ENCODE data around the gene HDHD2. TPM values are rescaled to one million over a fixed set of nuclear protein-coding genes. Genes with fewer than 3 reads are reported as not detected.

The HDHD2 gene
- polyA plus RNA-seq, 3 donors = 10.6 to 38.1 (median 30.6) TPM

GRCh38 chr18:47120428-47120827 lies 29.9 kb downstream of the HDHD2 start:
- Histone ChIP-seq H3K27me3 (ENCODE audit: control insufficient read depth in 2 of 2, insufficient read depth in 2 of 2, low read length in 2 of 2) (no peaks in the 10 kb centered on the region), H3K79me2 (ENCODE audit: insufficient read depth, low read length) (no peaks in the 10 kb centered on the region), H3K27ac (ENCODE audit: low read depth in 1 of 2, low read length in 2 of 2) (no peak overlapping the region), H4K20me1 (ENCODE audit: insufficient read depth, low read length) (no peaks in the 10 kb centered on the region), H3K4me2 (replicated peaks; ENCODE audit: extremely low read depth, low read length, poor library complexity, severe bottlenecking) (no peak overlapping the region), H3K9ac (ENCODE audit: insufficient read depth, low read length, poor library complexity, severe bottlenecking) (no peak overlapping the region), H3K4me1 (ENCODE audit: control insufficient read depth in 1 of 2, insufficient read depth in 2 of 2, low read length in 2 of 2) (no peaks in the 10 kb centered on the region), H3K9me3 (replicated peaks in 1 of 2; ENCODE audit: control insufficient read depth in 1 of 2, insufficient read depth in 1 of 2, low read length in 2 of 2) (no peaks in the 10 kb centered on the region), H3K4me3 (replicated peaks in 1 of 3; ENCODE audit: low read depth in 2 of 3, low read length in 3 of 3) (no peak overlapping the region), H2AFZ (ENCODE audit: insufficient read depth, low read depth, low read length, poor library complexity, severe bottlenecking) (no peak overlapping the region), H3K36me3 (replicated peaks in 1 of 2; ENCODE audit: control insufficient read depth in 1 of 2, insufficient read depth in 2 of 2, low read length in 2 of 2) (peaks cover 8 to 82% of the 10 kb centered on the region in 2 donors)
- no peaks in the 10 kb centered on the region for H3K4me1 Mint-ChIP-seq
- H3K4me3 Mint-ChIP-seq = no peak overlapping the region
- WGBS (ENCODE audit: insufficient coverage) = no CpG with 5 or more reads among the region's 4 CpGs
- TF ChIP-seq, protein P1, sequence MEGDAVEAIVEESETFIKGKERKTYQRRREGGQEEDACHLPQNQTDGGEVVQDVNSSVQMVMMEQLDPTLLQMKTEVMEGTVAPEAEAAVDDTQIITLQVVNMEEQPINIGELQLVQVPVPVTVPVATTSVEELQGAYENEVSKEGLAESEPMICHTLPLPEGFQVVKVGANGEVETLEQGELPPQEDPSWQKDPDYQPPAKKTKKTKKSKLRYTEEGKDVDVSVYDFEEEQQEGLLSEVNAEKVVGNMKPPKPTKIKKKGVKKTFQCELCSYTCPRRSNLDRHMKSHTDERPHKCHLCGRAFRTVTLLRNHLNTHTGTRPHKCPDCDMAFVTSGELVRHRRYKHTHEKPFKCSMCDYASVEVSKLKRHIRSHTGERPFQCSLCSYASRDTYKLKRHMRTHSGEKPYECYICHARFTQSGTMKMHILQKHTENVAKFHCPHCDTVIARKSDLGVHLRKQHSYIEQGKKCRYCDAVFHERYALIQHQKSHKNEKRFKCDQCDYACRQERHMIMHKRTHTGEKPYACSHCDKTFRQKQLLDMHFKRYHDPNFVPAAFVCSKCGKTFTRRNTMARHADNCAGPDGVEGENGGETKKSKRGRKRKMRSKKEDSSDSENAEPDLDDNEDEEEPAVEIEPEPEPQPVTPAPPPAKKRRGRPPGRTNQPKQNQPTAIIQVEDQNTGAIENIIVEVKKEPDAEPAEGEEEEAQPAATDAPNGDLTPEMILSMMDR (IDR thresholded peaks at IDR 0.05) = no peak
- H3K27me3 Mint-ChIP-seq (ENCODE audit: low read depth in 3 of 3) = no peaks in the 10 kb centered on the region
- intact Hi-C loops (cut with micrococcal nuclease) = no loop called here
- H3K27ac Mint-ChIP-seq = no peak overlapping the region
- peaks cover 54 to 69% of the 10 kb centered on the region in 2 donors for H3K36me3 Mint-ChIP-seq
- no peak for DNase-seq
- H3K9me3 Mint-ChIP-seq = no peaks in the 10 kb centered on the region

GRCh38 chr18:47118981-47119380 lies 31.3 kb downstream of the HDHD2 start:
- 100% methylated on average over 1 of the region's 2 CpGs for WGBS (ENCODE audit: insufficient coverage)
- Histone ChIP-seq H3K36me3 (replicated peaks in 1 of 2; ENCODE audit: control insufficient read depth in 1 of 2, insufficient read depth in 2 of 2, low read length in 2 of 2) (peaks cover 16 to 80% of the 10 kb centered on the region in 2 donors), H3K79me2 (ENCODE audit: insufficient read depth, low read length) (no peaks in the 10 kb centered on the region), H3K27ac (ENCODE audit: low read depth in 1 of 2, low read length in 2 of 2) (no peak overlapping the region), H3K9me3 (replicated peaks in 1 of 2; ENCODE audit: control insufficient read depth in 1 of 2, insufficient read depth in 1 of 2, low read length in 2 of 2) (no peaks in the 10 kb centered on the region), H3K27me3 (ENCODE audit: control insufficient read depth in 2 of 2, insufficient read depth in 2 of 2, low read length in 2 of 2) (no peaks in the 10 kb centered on the region), H3K4me1 (ENCODE audit: control insufficient read depth in 1 of 2, insufficient read depth in 2 of 2, low read length in 2 of 2) (no peaks in the 10 kb centered on the region), H2AFZ (ENCODE audit: insufficient read depth, low read depth, low read length, poor library complexity, severe bottlenecking) (no peak overlapping the region), H3K9ac (ENCODE audit: insufficient read depth, low read length, poor library complexity, severe bottlenecking) (no peak overlapping the region), H3K4me2 (replicated peaks; ENCODE audit: extremely low read depth, low read length, poor library complexity, severe bottlenecking) (no peak overlapping the region), H3K4me3 (replicated peaks in 1 of 3; ENCODE audit: low read depth in 2 of 3, low read length in 3 of 3) (no peak overlapping the region), H4K20me1 (ENCODE audit: insufficient read depth, low read length) (no peaks in the 10 kb centered on the region)
- H3K27me3 Mint-ChIP-seq (ENCODE audit: low read depth in 3 of 3) = no peaks in the 10 kb centered on the region
- DNase-seq = no peak
- no peaks in the 10 kb centered on the region for H3K4me1 Mint-ChIP-seq
- H3K4me3 Mint-ChIP-seq = no peak overlapping the region
- no peaks in the 10 kb centered on the region for H3K9me3 Mint-ChIP-seq
- intact Hi-C loops (cut with micrococcal nuclease) = no loop called here
- TF ChIP-seq, protein P1 (IDR thresholded peaks at IDR 0.05) = no peak
- peaks cover 53 to 69% of the 10 kb centered on the region in 2 donors for H3K36me3 Mint-ChIP-seq
- H3K27ac Mint-ChIP-seq = no peak overlapping the region
